Measurements from ENCODE around the gene WDHD1. TPM values are rescaled to one million over a fixed set of nuclear protein-coding genes. Genes with fewer than 3 reads are reported as not detected.

WDHD1 gene, protein sequence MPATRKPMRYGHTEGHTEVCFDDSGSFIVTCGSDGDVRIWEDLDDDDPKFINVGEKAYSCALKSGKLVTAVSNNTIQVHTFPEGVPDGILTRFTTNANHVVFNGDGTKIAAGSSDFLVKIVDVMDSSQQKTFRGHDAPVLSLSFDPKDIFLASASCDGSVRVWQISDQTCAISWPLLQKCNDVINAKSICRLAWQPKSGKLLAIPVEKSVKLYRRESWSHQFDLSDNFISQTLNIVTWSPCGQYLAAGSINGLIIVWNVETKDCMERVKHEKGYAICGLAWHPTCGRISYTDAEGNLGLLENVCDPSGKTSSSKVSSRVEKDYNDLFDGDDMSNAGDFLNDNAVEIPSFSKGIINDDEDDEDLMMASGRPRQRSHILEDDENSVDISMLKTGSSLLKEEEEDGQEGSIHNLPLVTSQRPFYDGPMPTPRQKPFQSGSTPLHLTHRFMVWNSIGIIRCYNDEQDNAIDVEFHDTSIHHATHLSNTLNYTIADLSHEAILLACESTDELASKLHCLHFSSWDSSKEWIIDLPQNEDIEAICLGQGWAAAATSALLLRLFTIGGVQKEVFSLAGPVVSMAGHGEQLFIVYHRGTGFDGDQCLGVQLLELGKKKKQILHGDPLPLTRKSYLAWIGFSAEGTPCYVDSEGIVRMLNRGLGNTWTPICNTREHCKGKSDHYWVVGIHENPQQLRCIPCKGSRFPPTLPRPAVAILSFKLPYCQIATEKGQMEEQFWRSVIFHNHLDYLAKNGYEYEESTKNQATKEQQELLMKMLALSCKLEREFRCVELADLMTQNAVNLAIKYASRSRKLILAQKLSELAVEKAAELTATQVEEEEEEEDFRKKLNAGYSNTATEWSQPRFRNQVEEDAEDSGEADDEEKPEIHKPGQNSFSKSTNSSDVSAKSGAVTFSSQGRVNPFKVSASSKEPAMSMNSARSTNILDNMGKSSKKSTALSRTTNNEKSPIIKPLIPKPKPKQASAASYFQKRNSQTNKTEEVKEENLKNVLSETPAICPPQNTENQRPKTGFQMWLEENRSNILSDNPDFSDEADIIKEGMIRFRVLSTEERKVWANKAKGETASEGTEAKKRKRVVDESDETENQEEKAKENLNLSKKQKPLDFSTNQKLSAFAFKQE
- 56.2 and 60.6 TPM in 2 replicates for total RNA-seq
- long read RNA-seq, full-length matches to known transcripts = 51 of 292 reads
- long read RNA-seq, partial matches to known transcripts = 195 of 292 reads
- long read RNA-seq, other reads (novel, unspliced or antisense) = 46 of 292 reads

GRCh38 chr14:55026793-55027561 lies at the start of gene WDHD1, which contains the start of gene SOCS4:
WDHD1 (minus strand) TSS chr14:55027099; CDS start chr14:55026787, 312 bp downstream.
SOCS4 (plus strand) TSS chr14:55027236; CDS start chr14:55043042, 15,806 bp downstream.
- no peaks in the 10 kb centered on the region for H3K9me3 Mint-ChIP-seq
- peak; percentile 91 for DNase-seq (ENCODE audit: low read depth, low spot score)
- peak within 1 kb of the TSS; percentile 99 for H3K27ac Mint-ChIP-seq (ENCODE audit: unreplicated experiment)
- TF ChIP-seq, protein P1, sequence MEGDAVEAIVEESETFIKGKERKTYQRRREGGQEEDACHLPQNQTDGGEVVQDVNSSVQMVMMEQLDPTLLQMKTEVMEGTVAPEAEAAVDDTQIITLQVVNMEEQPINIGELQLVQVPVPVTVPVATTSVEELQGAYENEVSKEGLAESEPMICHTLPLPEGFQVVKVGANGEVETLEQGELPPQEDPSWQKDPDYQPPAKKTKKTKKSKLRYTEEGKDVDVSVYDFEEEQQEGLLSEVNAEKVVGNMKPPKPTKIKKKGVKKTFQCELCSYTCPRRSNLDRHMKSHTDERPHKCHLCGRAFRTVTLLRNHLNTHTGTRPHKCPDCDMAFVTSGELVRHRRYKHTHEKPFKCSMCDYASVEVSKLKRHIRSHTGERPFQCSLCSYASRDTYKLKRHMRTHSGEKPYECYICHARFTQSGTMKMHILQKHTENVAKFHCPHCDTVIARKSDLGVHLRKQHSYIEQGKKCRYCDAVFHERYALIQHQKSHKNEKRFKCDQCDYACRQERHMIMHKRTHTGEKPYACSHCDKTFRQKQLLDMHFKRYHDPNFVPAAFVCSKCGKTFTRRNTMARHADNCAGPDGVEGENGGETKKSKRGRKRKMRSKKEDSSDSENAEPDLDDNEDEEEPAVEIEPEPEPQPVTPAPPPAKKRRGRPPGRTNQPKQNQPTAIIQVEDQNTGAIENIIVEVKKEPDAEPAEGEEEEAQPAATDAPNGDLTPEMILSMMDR (conservative IDR thresholded peaks at IDR 0.05) = no peak
- peaks cover 4% of the 10 kb centered on the region for H3K36me3 Mint-ChIP-seq (ENCODE audit: low read depth)
- peaks cover 48% of the 10 kb centered on the region for H3K4me1 Mint-ChIP-seq
- no peaks in the 10 kb centered on the region for H3K27me3 Mint-ChIP-seq (ENCODE audit: low read depth)
- H3K4me3 Mint-ChIP-seq = peak within 1 kb of the TSS; percentile 86

DNA sequence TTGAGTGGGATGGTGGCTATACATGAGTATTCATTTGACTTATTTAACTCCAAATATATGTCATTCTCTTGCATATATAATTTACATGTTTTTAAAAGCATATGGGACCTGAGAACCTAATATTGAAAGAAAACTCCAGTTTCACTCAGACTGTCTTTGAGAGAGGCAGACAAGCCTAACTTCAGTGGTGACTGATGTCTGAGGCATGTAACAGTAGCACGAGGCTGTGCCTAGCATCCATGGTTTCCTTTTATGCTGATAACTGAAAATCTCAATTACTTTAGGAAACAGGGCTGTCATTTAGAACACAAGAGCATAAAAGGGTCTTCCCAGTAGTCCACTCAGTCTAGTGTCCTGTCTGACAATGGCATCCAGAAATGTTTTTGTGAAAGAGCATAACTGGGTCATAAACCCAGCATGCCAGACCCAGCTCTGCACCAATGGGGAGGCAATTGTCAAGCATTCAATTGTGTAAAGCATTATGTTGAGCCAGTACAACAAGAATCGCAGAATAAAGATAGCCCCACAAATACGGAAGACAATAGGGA lies 48.8 kb upstream of the WDHD1 start:
- no peak for DNase-seq (ENCODE audit: low read depth, low spot score)
- TF ChIP-seq, protein P1 (conservative IDR thresholded peaks at IDR 0.05) = no peak
- no peaks in the 10 kb centered on the region for H3K9me3 Mint-ChIP-seq
- H3K27ac Mint-ChIP-seq (ENCODE audit: unreplicated experiment) = no peak overlapping the region
- H3K4me1 Mint-ChIP-seq = peaks cover 27% of the 10 kb centered on the region
- no peaks in the 10 kb centered on the region for H3K27me3 Mint-ChIP-seq (ENCODE audit: low read depth)
- no peak overlapping the region for H3K4me3 Mint-ChIP-seq
- H3K36me3 Mint-ChIP-seq (ENCODE audit: low read depth) = no peaks in the 10 kb centered on the region

- Mint-ChIP-seq H3K9me3 (no peaks in the 10 kb centered on the region), H3K4me3 (no peak overlapping the region), H3K27me3 (ENCODE audit: low read depth) (no peaks in the 10 kb centered on the region), H3K36me3 (ENCODE audit: low read depth) (no peaks in the 10 kb centered on the region), H3K27ac (ENCODE audit: unreplicated experiment) (no peak overlapping the region), H3K4me1 (peaks cover 27% of the 10 kb centered on the region)
- TF ChIP-seq, protein P1 (conservative IDR thresholded peaks at IDR 0.05) = no peak
- no peak for DNase-seq (ENCODE audit: low read depth, low spot score)
Observed at GRCh38 chr14:55074662-55075061, 47.8 kb upstream of the WDHD1 start.

DNA sequence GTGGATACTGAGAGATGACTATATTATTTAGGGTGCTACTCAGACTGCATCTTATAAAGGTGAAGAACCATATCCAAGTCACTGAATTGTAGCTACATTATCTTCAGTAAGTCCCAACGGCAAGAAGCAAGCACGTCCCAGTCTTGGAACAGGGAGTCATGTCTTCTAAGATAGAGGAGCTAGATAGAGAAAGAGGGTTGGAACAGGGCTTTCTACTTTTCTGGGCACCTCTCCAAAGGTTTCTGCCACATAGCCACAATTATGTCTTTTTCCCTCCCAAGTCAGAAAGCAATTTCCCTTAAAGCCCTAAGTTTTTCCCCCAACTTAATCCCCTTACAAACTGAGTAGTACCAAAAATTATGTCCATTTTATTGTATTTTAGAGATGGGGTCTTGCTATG lies 47.0 kb upstream of the WDHD1 start:
- TF ChIP-seq, protein P1 (conservative IDR thresholded peaks at IDR 0.05) = no peak
- no peak overlapping the region for H3K27ac Mint-ChIP-seq (ENCODE audit: unreplicated experiment)
- H3K9me3 Mint-ChIP-seq = no peaks in the 10 kb centered on the region
- H3K36me3 Mint-ChIP-seq (ENCODE audit: low read depth) = no peaks in the 10 kb centered on the region
- peaks cover 27% of the 10 kb centered on the region for H3K4me1 Mint-ChIP-seq
- H3K4me3 Mint-ChIP-seq = no peak overlapping the region
- DNase-seq (ENCODE audit: low read depth, low spot score) = no peak
- no peaks in the 10 kb centered on the region for H3K27me3 Mint-ChIP-seq (ENCODE audit: low read depth)

All from neural crest cell (in vitro differentiated cells).